NCI-H1092 (cell line): ENCODE data around the gene TRIM49C.
"Not testable (repeated sequence)": the region's sequence is repeated elsewhere in the genome, so short reads cannot be mapped to it uniquely, and the experiment has no call there.

Experiments used
- DNase-seq: peaks from one replicate; lab custom pipeline; 2025; lab: John Stamatoyannopoulos, UW

TRIM49C gene, protein sequence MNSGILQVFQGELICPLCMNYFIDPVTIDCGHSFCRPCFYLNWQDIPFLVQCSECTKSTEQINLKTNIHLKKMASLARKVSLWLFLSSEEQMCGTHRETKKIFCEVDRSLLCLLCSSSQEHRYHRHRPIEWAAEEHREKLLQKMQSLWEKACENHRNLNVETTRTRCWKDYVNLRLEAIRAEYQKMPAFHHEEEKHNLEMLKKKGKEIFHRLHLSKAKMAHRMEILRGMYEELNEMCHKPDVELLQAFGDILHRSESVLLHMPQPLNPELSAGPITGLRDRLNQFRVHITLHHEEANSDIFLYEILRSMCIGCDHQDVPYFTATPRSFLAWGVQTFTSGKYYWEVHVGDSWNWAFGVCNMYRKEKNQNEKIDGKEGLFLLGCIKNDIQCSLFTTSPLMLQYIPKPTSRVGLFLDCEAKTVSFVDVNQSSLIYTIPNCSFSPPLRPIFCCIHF

DNA sequence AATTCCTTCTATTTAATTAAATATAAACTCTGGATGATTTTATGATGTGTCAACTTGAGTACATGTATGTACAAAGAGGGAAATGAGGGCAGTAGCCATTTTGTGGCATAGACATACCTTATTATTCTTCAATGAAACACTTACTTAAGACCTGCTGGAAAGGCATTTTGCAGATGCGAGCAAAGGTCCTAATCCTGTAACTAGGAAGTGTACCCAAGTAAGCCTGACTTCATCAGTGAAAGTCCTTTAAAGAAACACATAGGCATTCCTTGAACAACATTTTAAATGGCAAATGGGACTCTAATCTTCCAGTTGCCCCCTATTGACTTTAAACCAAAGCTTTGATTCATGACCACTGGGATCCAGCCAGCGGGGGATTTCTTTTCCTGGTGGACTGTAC, at the start of gene TRIM49C:
Gene TRIM49C, plus strand, starts transcription at position 301 of the 400 bp plus-strand sequence. CDS start 4,106 bp downstream, outside the sequence.
- not testable (repeated sequence) for DNase-seq

- not testable (repeated sequence) for DNase-seq
Measured at GRCh38 chr11:90024184-90024583, 6.7 kb upstream of the TRIM49C start.

DNA sequence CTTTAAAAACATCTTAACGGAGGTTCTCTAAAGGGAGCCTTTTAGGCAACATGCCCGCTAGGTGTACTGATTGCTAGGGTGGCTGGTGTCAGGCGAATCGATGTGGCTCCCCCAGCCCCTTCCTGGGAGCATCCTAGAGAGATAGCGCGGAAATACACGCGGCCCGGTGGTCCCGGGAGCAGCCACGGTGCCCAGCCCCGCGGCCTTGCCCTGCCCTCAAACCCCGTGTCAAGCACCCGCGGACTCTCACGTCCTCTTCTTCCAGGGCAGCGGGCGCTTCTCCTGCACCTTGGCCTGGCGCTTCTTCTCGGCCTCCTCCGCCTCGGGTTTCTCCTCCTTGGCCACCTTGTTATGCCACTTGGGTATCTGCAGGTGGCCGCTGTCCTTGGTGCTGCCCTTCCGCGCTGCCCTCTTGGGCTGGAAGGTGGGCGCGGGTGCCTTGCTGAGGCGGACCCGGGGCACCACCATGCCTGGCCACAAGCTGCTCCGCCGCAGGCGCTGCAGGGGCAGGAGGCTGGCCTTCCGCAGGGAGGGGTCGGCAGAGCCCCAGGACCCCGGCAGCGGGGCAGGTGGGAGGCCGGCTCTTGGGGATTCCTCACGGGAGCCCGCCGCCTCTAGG, 20.8 kb downstream of the TRIM49C start:
- DNase-seq: not testable (repeated sequence)

- not testable (repeated sequence) for DNase-seq
Measured at GRCh38 chr11:90052311-90052710, 21.4 kb downstream of the TRIM49C start.

- DNase-seq: not testable (repeated sequence)
Measured at GRCh38 chr11:90053545-90053944, 22.6 kb downstream of the TRIM49C start.

- DNase-seq: not testable (repeated sequence)
Measured at GRCh38 chr11:90085650-90086049, 54.7 kb downstream of the TRIM49C start, which contains the start of gene UBTFL1. Gene UBTFL1 (plus strand): TSS chr11:90085950. CDS start chr11:90085950, 0 bp downstream.

DNA sequence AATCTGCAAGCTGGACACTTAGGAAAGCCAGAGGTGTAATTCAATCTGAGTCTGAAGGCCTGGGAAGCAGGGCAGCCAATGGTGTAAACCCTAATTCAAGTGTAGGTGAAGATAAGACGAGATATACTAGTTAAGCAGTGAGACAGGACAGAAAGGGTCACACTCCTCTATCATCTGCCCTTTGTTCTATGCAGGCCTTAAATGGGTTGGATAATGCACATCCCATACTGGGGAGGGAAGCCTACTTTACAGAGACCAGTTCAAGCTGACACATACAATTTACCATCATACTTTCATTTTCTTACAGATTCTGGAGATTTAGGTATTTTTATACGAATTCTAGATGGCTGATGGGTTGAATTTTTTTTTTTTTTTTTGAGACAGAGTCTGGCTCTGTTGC, 57.8 kb downstream of the TRIM49C start:
- DNase-seq: not testable (repeated sequence)
